Hematopoietic multipotent progenitor cell (in vitro differentiated cells): ENCODE measurements around the gene TMEM72. TPM values are rescaled to one million over a fixed set of nuclear protein-coding genes. Genes with fewer than 3 reads are reported as not detected.

Experiments
- DNase-seq, 3 donors: peaks; one replicate each; pipeline ENCODE4 v3.0.0-alpha.2; 2011 to 2015; ENCODE audit warnings: low read depth in 2 of 3, low spot score in 2 of 3
- total RNA-seq: library from RNA; depleted of rRNA; stranded (reverse); fragments of >200 nt; gene quantifications from one replicate; pipeline ENCODE4 v1.2.3, GENCODE V29; 2012

The TMEM72 gene
- total RNA-seq, 1 donor = 3.8 TPM

DNA sequence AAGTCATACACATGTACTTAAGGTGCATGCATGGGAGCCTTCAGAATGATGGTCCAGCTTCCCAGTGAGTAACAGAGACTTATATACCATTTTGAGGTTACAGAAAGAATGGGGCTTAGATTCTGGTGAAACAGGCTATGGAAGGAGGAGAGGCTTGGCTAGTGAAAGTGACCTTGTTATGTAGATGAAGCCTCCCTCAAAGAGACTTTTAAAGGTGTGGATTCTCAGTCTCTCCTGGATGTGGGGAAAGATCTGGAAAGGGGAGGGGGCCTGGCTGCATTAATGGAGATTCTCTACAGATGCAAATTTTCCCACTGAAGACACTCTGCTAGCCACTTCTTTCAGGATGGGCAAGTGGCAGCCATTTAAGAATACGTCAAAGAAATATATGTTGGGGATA, 54.0 kb downstream of the TMEM72 start:
- DNase-seq = no peak

- DNase-seq = no peak
Measured at GRCh38 chr10:44965651-44966097, 54.5 kb downstream of the TMEM72 start.

GRCh38 chr10:44966129-44966815, 55.1 kb downstream of the TMEM72 start:
- no peak for DNase-seq

DNA sequence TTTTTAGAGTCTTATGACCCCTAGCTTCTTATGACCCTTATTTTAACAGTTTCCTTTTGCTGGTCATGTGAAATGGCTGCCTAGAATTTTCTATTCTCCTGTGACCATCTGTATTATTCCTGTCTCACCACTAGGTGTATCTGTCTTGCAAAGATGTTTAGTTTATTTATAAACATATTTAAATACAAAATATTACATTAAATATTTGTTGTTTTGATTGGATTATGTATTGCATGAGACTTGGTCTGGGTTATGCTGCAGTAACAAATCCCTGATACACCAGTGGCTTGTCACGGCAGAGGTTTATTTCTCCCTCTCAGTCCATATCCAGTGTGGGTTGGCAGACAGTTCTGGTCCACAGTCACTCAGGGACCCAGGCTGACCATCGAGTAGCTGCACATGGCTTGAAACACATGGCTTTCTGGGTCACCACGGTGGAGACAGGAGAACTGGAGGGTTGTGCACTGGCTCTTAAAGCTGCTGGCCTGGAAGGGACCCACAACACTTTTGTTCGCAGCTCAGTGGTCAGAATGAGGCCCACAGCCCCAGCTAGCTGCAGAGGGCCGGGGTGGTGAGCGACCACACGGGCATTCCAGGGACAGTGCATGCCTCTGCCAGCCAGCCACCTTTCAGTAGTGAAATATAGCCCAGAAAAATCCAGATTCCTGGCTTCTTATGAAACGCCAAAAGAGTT, 55.8 kb downstream of the TMEM72 start:
- no peak for DNase-seq

GRCh38 chr10:44967616-44968015, 56.5 kb downstream of the TMEM72 start:
- DNase-seq = no peak

GRCh38 chr10:44968091-44968490, 57.0 kb downstream of the TMEM72 start:
- peak in 2 of 3 donors; percentile 56 to 84 for DNase-seq

GRCh38 chr10:44968500-44969400, 57.6 kb downstream of the TMEM72 start:
- DNase-seq = peak in 1 of 3 donors; percentile 45

DNA sequence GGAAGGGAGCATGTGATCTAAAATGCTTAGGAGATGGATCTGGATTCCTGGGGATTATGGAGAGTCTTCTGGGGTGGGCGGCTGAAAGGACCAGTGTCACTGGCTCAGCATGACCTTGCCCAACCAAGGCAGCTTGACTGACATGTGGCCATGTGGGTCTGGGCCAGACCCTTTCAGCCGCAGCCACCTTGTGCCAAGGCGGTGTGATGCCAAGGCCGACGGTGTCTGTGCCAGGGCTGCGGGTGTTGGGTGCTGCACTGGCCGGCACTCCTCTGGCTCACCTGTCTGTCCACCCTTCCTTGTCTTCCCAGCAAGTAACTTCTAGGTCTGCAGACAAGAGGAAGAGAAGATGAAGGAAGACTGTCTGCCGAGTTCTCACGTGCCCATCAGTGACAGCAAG, 58.7 kb downstream of the TMEM72 start:
- DNase-seq = no peak

- no peak for DNase-seq
Measured at GRCh38 chr10:44970812-44971395, 59.8 kb downstream of the TMEM72 start.

GRCh38 chr10:44971434-44971833, 60.3 kb downstream of the TMEM72 start:
- DNase-seq = no peak

DNA sequence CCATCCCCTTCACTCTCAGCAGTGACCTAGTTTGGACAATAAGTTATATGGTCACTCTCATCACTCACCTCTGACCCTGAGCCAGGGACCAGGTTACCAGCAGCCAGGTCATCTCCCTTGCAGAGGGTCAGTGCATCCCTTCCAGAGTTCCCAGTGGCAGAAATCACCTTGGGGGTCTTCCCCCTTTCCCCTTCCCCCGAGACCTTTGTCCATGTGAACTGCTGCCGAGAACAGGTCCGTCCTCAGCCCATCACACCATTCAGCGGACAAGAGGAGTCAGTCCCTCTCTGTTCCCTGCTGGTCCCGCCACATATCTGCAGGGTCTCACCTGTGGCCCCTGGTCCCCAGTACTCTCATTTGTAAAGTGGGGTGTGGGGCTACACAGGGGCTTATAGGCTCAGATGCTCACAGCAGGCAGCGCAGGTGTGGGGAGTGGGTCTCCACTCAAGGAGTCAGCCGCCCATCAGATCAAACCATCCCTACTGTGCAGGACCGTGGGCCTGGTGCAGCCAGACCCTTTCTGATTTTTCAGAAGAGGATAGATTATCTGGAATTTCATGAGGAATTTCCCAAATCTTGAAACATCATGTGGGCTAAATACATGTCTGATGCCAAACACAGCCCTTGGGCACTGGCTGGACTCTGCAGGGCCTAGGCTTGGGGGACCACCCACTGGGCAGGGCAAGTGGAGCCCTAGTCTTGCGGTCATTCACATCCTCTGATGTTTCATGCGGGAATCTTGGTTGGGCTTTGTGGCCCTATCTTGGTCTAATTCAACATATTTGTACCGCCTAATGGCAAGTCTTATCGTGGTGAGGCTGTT, 61.0 kb downstream of the TMEM72 start:
- no peak for DNase-seq

DNA sequence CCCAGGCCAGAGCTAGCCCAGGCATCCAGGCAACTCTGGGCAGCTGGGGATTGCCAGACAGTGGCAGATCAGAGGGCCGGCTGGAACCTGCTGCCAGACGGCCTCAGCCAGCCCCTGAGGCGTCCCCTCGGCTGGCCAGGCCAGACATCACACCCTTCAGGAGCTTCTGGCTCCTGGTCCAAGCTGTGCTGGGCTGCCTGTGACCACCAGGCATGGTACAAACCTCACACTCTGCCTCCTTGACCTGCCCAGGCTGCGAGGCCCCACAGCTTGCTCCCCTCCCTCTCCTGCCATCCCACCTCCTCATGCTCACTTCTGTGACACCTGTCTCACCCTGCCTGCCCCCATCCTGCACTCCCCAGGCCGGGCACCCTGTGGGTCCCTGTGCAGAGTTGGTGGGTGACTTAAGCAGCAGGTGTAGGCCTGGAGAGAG, 61.8 kb downstream of the TMEM72 start:
- DNase-seq = no peak

DNA sequence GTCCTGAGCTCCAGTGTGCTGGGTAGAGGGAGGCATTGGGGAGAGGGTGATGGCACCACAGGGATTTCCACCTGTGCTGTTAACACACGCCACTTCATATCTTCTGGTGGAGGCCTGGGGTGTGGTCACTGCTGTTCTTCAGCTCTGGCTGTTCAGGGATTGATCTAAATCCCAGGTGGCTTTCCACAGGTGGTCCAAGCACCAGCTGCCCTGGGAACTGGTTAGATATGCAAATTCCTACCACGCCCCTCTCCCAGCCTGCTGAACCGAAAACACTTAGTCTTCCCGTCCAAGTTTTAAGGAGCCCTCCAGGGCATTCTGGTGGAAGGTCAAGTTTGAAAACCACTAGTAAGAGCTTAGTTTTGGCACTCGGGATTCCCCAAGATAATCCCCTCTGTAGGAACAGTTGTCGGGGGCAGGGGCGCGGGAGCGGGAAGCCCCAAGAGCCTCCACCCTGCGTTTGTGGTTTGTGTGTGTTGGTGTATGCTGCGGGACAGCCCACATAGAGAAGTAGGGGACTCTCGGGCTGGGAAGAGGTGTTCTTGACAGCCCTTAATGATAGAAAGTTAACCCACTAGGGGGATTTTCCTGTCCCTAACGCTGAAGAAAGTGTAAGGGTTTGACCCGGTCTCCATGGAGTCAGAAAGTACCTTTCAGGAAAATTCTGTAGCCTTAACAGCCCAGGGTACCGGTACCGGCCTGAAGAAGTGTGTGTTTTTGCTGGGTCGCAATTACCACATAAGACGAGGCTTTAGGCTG, 62.4 kb downstream of the TMEM72 start:
- DNase-seq = no peak

- no peak for DNase-seq
Measured at GRCh38 chr10:44974082-44974627, 63.0 kb downstream of the TMEM72 start.

- peak; percentile 54 to 62 (median 54) for DNase-seq
Measured at GRCh38 chr10:44974628-44975430, 63.7 kb downstream of the TMEM72 start.

DNA sequence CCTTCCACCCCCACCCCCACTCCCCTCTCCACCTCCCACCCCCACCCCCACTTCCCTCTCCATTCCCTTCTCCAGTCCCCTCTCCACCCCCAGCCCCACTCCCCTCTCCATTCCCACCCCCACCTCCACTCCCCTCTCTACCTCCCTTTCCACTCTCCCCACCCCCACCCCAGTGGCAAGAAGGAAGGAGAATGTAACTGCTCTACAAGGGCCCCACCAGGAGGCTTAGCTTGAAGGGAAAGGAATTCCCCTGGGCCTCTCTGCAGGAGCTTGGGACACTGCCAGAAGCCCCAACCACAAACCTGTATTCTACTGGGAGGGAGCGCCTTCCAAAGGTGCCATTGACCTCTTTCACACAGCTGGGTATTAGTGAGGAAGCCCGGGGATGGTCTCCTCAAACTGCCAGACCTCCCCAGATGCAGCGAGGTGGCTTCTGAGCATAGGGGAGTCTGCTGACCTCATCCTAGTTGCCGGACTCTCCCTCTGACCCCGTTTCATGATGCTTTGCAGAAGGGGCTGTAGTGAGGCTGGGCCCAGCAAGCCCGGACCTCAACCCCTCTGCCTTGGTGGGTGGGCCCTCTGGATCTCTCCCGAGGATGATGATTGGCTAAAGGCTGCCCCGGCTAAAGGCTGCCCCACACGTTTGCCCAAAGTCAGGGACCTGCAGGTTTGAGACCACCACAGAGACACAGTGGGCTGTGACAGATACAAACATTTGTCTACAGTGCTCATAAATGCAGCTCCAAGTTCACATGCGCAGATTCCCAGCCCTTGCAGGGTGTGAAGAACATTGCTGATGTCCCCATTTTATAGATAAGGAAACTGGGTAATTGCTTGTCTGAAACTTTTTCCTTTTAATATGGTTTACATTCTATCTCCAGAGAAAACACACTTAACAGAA, 64.5 kb downstream of the TMEM72 start:
- DNase-seq = peak in 1 of 3 donors; percentile 40
